ENCODE results near the gene NEURL1B. TPM values are rescaled to one million over a fixed set of nuclear protein-coding genes. Genes with fewer than 3 reads are reported as not detected.
"Not testable (repeated sequence)": the region's sequence is repeated elsewhere in the genome, so short reads cannot be mapped to it uniquely, and the experiment has no call there.

The NEURL1B gene
- total and polyA plus RNA-seq, 2 donors (not counting 1 experiment from before 2014, with no cell fraction given) = 0.06 to 0.17 TPM

DNA sequence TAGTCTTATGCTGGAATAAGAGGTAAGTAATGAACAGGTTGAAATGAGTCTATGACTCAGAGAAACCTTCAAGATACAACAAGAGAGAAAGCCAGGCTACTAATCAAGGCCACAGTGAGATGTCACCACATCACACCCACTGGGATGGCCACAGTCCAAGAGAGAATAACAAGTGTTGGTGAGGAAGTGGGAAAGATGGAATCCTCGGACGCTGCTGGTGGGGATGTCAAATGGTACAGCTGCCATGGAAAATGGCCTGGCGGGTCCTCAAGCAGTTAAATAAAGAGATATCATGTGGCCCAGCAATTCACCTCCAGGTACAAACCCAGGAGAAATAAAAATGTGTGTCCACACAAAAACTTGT, 41.9 kb upstream of the NEURL1B start:
- H3K36me3 ChIP-seq (replicated peaks in 1 of 2; ENCODE audit: control extremely low read depth in 1 of 2, control insufficient read depth in 1 of 2, extremely low read depth in 1 of 2, insufficient read depth in 2 of 2, low read length in 1 of 2) = no peaks in the 10 kb centered on the region
- no peak overlapping the region for H3K4me3 ChIP-seq (ENCODE audit: control extremely low read depth in 1 of 5, extremely low read depth in 1 of 5, insufficient read depth in 1 of 5, low read depth in 2 of 5, low read length in 4 of 5)
- H2AFZ ChIP-seq (ENCODE audit: insufficient read depth, low read depth, low read length, poor library complexity, severe bottlenecking) = no peak overlapping the region
- no peaks in the 10 kb centered on the region for H3K79me2 ChIP-seq (ENCODE audit: control insufficient read depth, insufficient read depth, low read length)
- no peaks in the 10 kb centered on the region for H3K27me3 ChIP-seq (replicated peaks in 1 of 4; ENCODE audit: control extremely low read depth in 1 of 4, control insufficient read depth in 3 of 4, insufficient read depth in 4 of 4, low read length in 3 of 4)
- H3K9me3 ChIP-seq (ENCODE audit: control extremely low read depth in 1 of 3, control insufficient read depth in 2 of 3, insufficient read depth in 1 of 3, low read length in 2 of 3) = peaks cover 0 to 5% (median 0%) of the 10 kb centered on the region in 3 donors
- TF ChIP-seq, protein P1, sequence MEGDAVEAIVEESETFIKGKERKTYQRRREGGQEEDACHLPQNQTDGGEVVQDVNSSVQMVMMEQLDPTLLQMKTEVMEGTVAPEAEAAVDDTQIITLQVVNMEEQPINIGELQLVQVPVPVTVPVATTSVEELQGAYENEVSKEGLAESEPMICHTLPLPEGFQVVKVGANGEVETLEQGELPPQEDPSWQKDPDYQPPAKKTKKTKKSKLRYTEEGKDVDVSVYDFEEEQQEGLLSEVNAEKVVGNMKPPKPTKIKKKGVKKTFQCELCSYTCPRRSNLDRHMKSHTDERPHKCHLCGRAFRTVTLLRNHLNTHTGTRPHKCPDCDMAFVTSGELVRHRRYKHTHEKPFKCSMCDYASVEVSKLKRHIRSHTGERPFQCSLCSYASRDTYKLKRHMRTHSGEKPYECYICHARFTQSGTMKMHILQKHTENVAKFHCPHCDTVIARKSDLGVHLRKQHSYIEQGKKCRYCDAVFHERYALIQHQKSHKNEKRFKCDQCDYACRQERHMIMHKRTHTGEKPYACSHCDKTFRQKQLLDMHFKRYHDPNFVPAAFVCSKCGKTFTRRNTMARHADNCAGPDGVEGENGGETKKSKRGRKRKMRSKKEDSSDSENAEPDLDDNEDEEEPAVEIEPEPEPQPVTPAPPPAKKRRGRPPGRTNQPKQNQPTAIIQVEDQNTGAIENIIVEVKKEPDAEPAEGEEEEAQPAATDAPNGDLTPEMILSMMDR (IDR thresholded peaks at IDR 0.05) = no peak
- TF ChIP-seq EZH2 (IDR thresholded peaks at IDR 0.05; ENCODE audit: borderline replicate concordance, insufficient read depth, low read depth, low read length, poor library complexity, severe bottlenecking) = no peak
- POLR2A ChIA-PET = no interaction called here
- no peak overlapping the region for H3K4me2 ChIP-seq (replicated peaks; ENCODE audit: low read depth, low read length, poor library complexity, severe bottlenecking)
- ATAC-seq (ENCODE audit: low read depth) (no peak), DNase-seq (no peak)
- Mint-ChIP-seq H3K4me3 (no peak overlapping the region), H3K4me1 (no peaks in the 10 kb centered on the region), H3K27me3 (peaks cover 12% of the 10 kb centered on the region), H3K9me3 (ENCODE audit: insufficient read depth) (no peaks in the 10 kb centered on the region), H3K27ac (no peak overlapping the region)
- no peaks in the 10 kb centered on the region for H4K20me1 ChIP-seq (ENCODE audit: control insufficient read depth, insufficient read depth, low read length, poor library complexity, severe bottlenecking)
- H3K9ac ChIP-seq (ENCODE audit: low read length) = no peak overlapping the region
- CTCF ChIA-PET = no interaction called here
- intact Hi-C loops (cut with micrococcal nuclease) = no loop called here
- no peak overlapping the region for H3K27ac ChIP-seq (ENCODE audit: low read length in 2 of 2)
- WGBS (ENCODE audit: insufficient coverage) = no CpG with 5 or more reads among the region's 3 CpGs
- no peaks in the 10 kb centered on the region for H3K4me1 ChIP-seq (ENCODE audit: control insufficient read depth in 2 of 2, insufficient read depth in 2 of 2, low read length in 2 of 2)

DNA sequence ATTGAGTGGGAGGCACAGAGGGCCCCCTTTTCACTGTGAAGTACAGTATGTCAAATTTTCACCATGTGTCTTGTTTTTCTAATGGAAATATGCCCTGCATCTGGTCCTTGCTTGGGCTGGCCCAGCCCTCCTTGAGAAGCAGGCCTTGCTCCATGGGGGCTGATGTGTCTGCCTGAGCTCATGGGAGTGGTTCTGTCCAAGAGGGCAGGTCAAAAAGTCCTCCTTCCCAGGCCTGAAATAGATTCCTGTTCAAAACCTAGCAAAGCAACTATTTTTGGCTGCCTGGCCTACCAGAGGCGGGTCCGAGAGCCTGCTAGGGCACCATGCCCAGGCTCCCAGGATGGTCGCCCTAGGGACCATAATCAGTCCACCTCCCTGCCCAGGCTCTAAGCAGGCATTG, 40.5 kb upstream of the NEURL1B start:
- no peak for ATAC-seq (ENCODE audit: low read depth)
- Histone ChIP-seq H3K9ac (ENCODE audit: low read length) (no peak overlapping the region), H3K27me3 (replicated peaks in 1 of 4; ENCODE audit: control extremely low read depth in 1 of 4, control insufficient read depth in 3 of 4, insufficient read depth in 4 of 4, low read length in 3 of 4) (no peaks in the 10 kb centered on the region), H3K4me3 (ENCODE audit: control extremely low read depth in 1 of 5, extremely low read depth in 1 of 5, insufficient read depth in 1 of 5, low read depth in 2 of 5, low read length in 4 of 5) (no peak overlapping the region), H3K9me3 (ENCODE audit: control extremely low read depth in 1 of 3, control insufficient read depth in 2 of 3, insufficient read depth in 1 of 3, low read length in 2 of 3) (peaks cover 0 to 5% (median 0%) of the 10 kb centered on the region in 3 donors), H3K4me2 (replicated peaks; ENCODE audit: low read depth, low read length, poor library complexity, severe bottlenecking) (no peak overlapping the region), H2AFZ (ENCODE audit: insufficient read depth, low read depth, low read length, poor library complexity, severe bottlenecking) (no peak overlapping the region), H3K4me1 (ENCODE audit: control insufficient read depth in 2 of 2, insufficient read depth in 2 of 2, low read length in 2 of 2) (no peaks in the 10 kb centered on the region), H4K20me1 (ENCODE audit: control insufficient read depth, insufficient read depth, low read length, poor library complexity, severe bottlenecking) (no peaks in the 10 kb centered on the region), H3K79me2 (ENCODE audit: control insufficient read depth, insufficient read depth, low read length) (no peaks in the 10 kb centered on the region), H3K27ac (ENCODE audit: low read length in 2 of 2) (no peak overlapping the region), H3K36me3 (replicated peaks in 1 of 2; ENCODE audit: control extremely low read depth in 1 of 2, control insufficient read depth in 1 of 2, extremely low read depth in 1 of 2, insufficient read depth in 2 of 2, low read length in 1 of 2) (no peaks in the 10 kb centered on the region)
- no peak for DNase-seq
- Mint-ChIP-seq H3K4me1 (no peaks in the 10 kb centered on the region), H3K27me3 (peaks cover 13% of the 10 kb centered on the region), H3K9me3 (ENCODE audit: insufficient read depth) (no peaks in the 10 kb centered on the region), H3K4me3 (no peak overlapping the region), H3K27ac (no peak overlapping the region)
- 91% methylated on average over 3 of the region's 3 CpGs for WGBS (ENCODE audit: insufficient coverage)
- ChIA-PET CTCF (no interaction called here), POLR2A (no interaction called here)
- intact Hi-C loops (cut with micrococcal nuclease) = no loop called here
- no peak for TF ChIP-seq EZH2 (IDR thresholded peaks at IDR 0.05; ENCODE audit: borderline replicate concordance, insufficient read depth, low read depth, low read length, poor library complexity, severe bottlenecking)
- TF ChIP-seq, protein P1 (IDR thresholded peaks at IDR 0.05) = no peak

DNA sequence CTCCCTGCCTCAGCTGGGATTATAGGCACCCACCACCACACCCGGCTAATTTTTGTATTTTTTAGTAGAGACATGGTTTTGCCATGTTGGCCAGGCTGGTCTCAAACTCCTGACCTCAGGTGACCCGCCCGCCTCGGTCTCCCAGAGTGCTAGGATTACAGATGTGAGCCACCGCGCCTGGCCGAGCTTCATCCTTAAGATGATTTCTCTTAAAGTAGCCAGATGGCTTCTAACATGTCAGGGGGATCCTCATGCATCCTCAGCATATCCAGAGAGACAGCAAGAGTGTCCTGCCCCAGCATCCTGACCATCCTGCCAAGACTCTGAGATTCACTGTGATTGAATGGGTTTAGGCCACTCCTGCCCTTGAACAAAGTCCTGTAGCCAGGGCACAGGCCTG, 39.5 kb upstream of the NEURL1B start:
- DNase-seq, CTCF ChIA-PET: not testable (repeated sequence)

More for the DNA sequence above, 39.5 kb upstream of the NEURL1B start:
- H4K20me1 ChIP-seq (ENCODE audit: control insufficient read depth, insufficient read depth, low read length, poor library complexity, severe bottlenecking); H3K4me3 ChIP-seq (ENCODE audit: control extremely low read depth in 1 of 5, extremely low read depth in 1 of 5, insufficient read depth in 1 of 5, low read depth in 2 of 5, low read length in 4 of 5); ATAC-seq (ENCODE audit: low read depth); intact Hi-C loops (cut with micrococcal nuclease); H3K27ac Mint-ChIP-seq; H3K27ac ChIP-seq (ENCODE audit: low read length in 2 of 2); H3K9ac ChIP-seq (ENCODE audit: low read length); H3K27me3 ChIP-seq (replicated peaks in 1 of 4; ENCODE audit: control extremely low read depth in 1 of 4, control insufficient read depth in 3 of 4, insufficient read depth in 4 of 4, low read length in 3 of 4); H3K4me1 Mint-ChIP-seq; H3K4me1 ChIP-seq (ENCODE audit: control insufficient read depth in 2 of 2, insufficient read depth in 2 of 2, low read length in 2 of 2); H3K4me2 ChIP-seq (replicated peaks; ENCODE audit: low read depth, low read length, poor library complexity, severe bottlenecking); H3K79me2 ChIP-seq (ENCODE audit: control insufficient read depth, insufficient read depth, low read length); H3K9me3 ChIP-seq (ENCODE audit: control extremely low read depth in 1 of 3, control insufficient read depth in 2 of 3, insufficient read depth in 1 of 3, low read length in 2 of 3); H3K4me3 Mint-ChIP-seq; H3K36me3 ChIP-seq (replicated peaks in 1 of 2; ENCODE audit: control extremely low read depth in 1 of 2, control insufficient read depth in 1 of 2, extremely low read depth in 1 of 2, insufficient read depth in 2 of 2, low read length in 1 of 2); H2AFZ ChIP-seq (ENCODE audit: insufficient read depth, low read depth, low read length, poor library complexity, severe bottlenecking); H3K9me3 Mint-ChIP-seq (ENCODE audit: insufficient read depth); POLR2A ChIA-PET: not testable (repeated sequence)
- 92% methylated on average over 6 of the region's 7 CpGs for WGBS (ENCODE audit: insufficient coverage)
- H3K27me3 Mint-ChIP-seq = peaks cover 18% of the 10 kb centered on the region

Data from B cell (primary cell).